H9 (cell line): ENCODE data around the gene CLEC17A. TPM values are rescaled to one million over a fixed set of nuclear protein-coding genes. Genes with fewer than 3 reads are reported as not detected.

ENCODE experiments used
- DNase-seq: peaks from one replicate; pipeline ENCODE4 v3.0.0-alpha.2; 2017
- H2AFZ ChIP-seq: one replicate; pipeline ENCODE4 v1.6.1; 2013; ENCODE audit warnings: mild to moderate bottlenecking, low read length, control low read depth, moderate library complexity
- H2AK5ac ChIP-seq: 2 replicates; pipeline ENCODE4 v1.6.1; 2013; ENCODE audit warnings: low read length, control low read depth, mixed read lengths; ENCODE audit not compliant: insufficient read length
- H2BK120ac ChIP-seq: one replicate; pipeline ENCODE4 v1.6.1; 2013; ENCODE audit warnings: low read depth, mild to moderate bottlenecking, low read length, control low read depth, inconsistent platforms; ENCODE audit not compliant: poor library complexity, severe bottlenecking
- H2BK12ac ChIP-seq: 2 replicates; pipeline ENCODE4 v1.6.1; 2013; ENCODE audit warnings: low read length, control low read depth, mixed read lengths, low read depth; ENCODE audit not compliant: insufficient read length
- H2BK15ac ChIP-seq: 2 replicates; pipeline ENCODE4 v1.6.1; 2013; ENCODE audit warnings: low read depth, low read length, control low read depth
- H2BK20ac ChIP-seq: one replicate; pipeline ENCODE4 v1.6.1; 2013; ENCODE audit warnings: low read depth, mild to moderate bottlenecking, low read length, control low read depth, inconsistent platforms; ENCODE audit not compliant: poor library complexity, severe bottlenecking
- H2BK5ac ChIP-seq: 2 replicates; pipeline ENCODE4 v1.6.1; 2013; ENCODE audit warnings: low read length, control low read depth, mixed read lengths; ENCODE audit not compliant: insufficient read length
- H3K14ac ChIP-seq: 2 replicates; pipeline ENCODE4 v1.6.1; 2013; ENCODE audit warnings: low read length, control low read depth; ENCODE audit not compliant: insufficient read depth
- H3K18ac ChIP-seq: 2 replicates; pipeline ENCODE4 v1.6.1; 2013; ENCODE audit warnings: low read depth, mild to moderate bottlenecking, mixed read lengths, low read length, control low read depth; ENCODE audit not compliant: insufficient read length
- H3K23ac ChIP-seq: 2 replicates; pipeline ENCODE4 v1.6.1; 2013; ENCODE audit warnings: low read length, control low read depth, mixed read lengths, low read depth; ENCODE audit not compliant: insufficient read length
- H3K23me2 ChIP-seq: 2 replicates; pipeline ENCODE4 v1.6.1; 2013; ENCODE audit warnings: low read depth, mild to moderate bottlenecking, mixed read lengths, low read length, control low read depth; ENCODE audit not compliant: insufficient read length, poor library complexity, severe bottlenecking
- H3K27ac ChIP-seq: 2 replicates; pipeline ENCODE4 v1.5.1; 2013; ENCODE audit warnings: low read length, control low read depth, mixed read lengths, low read depth; ENCODE audit not compliant: insufficient read length
- H3K27me3 ChIP-seq: 2 replicates; pipeline ENCODE4 v1.6.1; 2013; ENCODE audit warnings: low read length, control low read depth, inconsistent platforms; ENCODE audit not compliant: insufficient read depth
- H3K4ac ChIP-seq: 2 replicates; pipeline ENCODE4 v1.6.1; 2013; ENCODE audit warnings: low read depth, mild to moderate bottlenecking, control low read depth, inconsistent platforms, low read length, moderate library complexity
- H3K4me1 ChIP-seq: 2 replicates; pipeline ENCODE4 v1.6.1; 2013; ENCODE audit warnings: low read length, control low read depth, inconsistent platforms; ENCODE audit not compliant: insufficient read depth
- H3K4me2 ChIP-seq: 2 replicates; pipeline ENCODE4 v1.6.1; 2013; ENCODE audit warnings: low read length, control low read depth, mixed read lengths; ENCODE audit not compliant: insufficient read length, insufficient read depth
- H3K56ac ChIP-seq: 2 replicates; pipeline ENCODE4 v1.6.1; 2013; ENCODE audit warnings: low read depth, mild to moderate bottlenecking, mixed read lengths, low read length, control low read depth; ENCODE audit not compliant: insufficient read length
- H3K79me1 ChIP-seq: 2 replicates; pipeline ENCODE4 v1.6.1; 2013; ENCODE audit warnings: low read depth, mild to moderate bottlenecking, moderate library complexity, low read length, control low read depth, inconsistent platforms; ENCODE audit not compliant: insufficient read depth, poor library complexity, severe bottlenecking
- H3K79me2 ChIP-seq: 2 replicates; pipeline ENCODE4 v1.6.1; 2013; ENCODE audit warnings: low read length, control low read depth, inconsistent platforms; ENCODE audit not compliant: insufficient read depth
- H3K9ac ChIP-seq: 2 replicates; pipeline ENCODE4 v1.6.1; 2013; ENCODE audit warnings: low read length, control low read depth, mixed read lengths; ENCODE audit not compliant: insufficient read length; ENCODE audit errors: extremely low read depth
- H3K9me3 ChIP-seq: one replicate; pipeline ENCODE4 v1.6.1; 2013; ENCODE audit warnings: low read depth, low read length, inconsistent platforms; ENCODE audit not compliant: control insufficient read depth
- H3T11ph ChIP-seq: one replicate; pipeline ENCODE4 v1.6.1; 2013; ENCODE audit warnings: mild to moderate bottlenecking, low read length, control low read depth, inconsistent platforms
- H4K20me1 ChIP-seq: one replicate; pipeline ENCODE4 v1.6.1; 2013; ENCODE audit not compliant: control insufficient read depth, insufficient read length, insufficient read depth
- H4K5ac ChIP-seq: 2 replicates; pipeline ENCODE4 v1.6.1; 2013; ENCODE audit warnings: low read depth, mild to moderate bottlenecking, mixed read lengths, low read length, control low read depth; ENCODE audit not compliant: insufficient read length
- H4K8ac ChIP-seq: replicated peaks from 2 replicates; pipeline ENCODE4 v1.6.1; 2013; ENCODE audit warnings: low read length, control low read depth, mixed read lengths, low read depth; ENCODE audit not compliant: insufficient read length
- H4K91ac ChIP-seq: 2 replicates; pipeline ENCODE4 v1.6.1; 2013; ENCODE audit warnings: low read depth, mild to moderate bottlenecking, moderate library complexity, mixed read lengths, low read length, control low read depth; ENCODE audit not compliant: insufficient read length
- H3K27ac Mint-ChIP-seq, 3 experiments: 2 replicates in 2 of 3; 3 replicates in 1 of 3; pipeline ENCODE4 v1.8.0; 2020 to 2021; ENCODE audit warnings: mixed read lengths in 3 of 3, mild to moderate bottlenecking in 1 of 3, moderate library complexity in 1 of 3
- H3K27me3 Mint-ChIP-seq: 2 replicates; pipeline ENCODE4 v1.8.0; 2021; ENCODE audit warnings: low read depth, mild to moderate bottlenecking, moderate library complexity, mixed read lengths
- H3K36me3 Mint-ChIP-seq, 3 experiments: 2 replicates in 2 of 3; 3 replicates in 1 of 3; pipeline ENCODE4 v1.8.0; 2020 to 2021; ENCODE audit warnings: low read depth in 3 of 3, mixed read lengths in 3 of 3; ENCODE audit not compliant: insufficient read depth in 1 of 3
- H3K4me1 Mint-ChIP-seq, 2 experiments: 2 replicates each; pipeline ENCODE4 v1.8.0; 2020; ENCODE audit warnings: mixed read lengths in 2 of 2
- H3K4me3 Mint-ChIP-seq, 2 experiments: 2 replicates in 1 of 2; 3 replicates in 1 of 2; pipeline ENCODE4 v1.8.0; 2020 to 2021; ENCODE audit warnings: mild to moderate bottlenecking in 2 of 2, mixed read lengths in 2 of 2, moderate library complexity in 1 of 2
- H3K9me3 Mint-ChIP-seq, 2 experiments: 2 replicates in 1 of 2; 3 replicates in 1 of 2; pipeline ENCODE4 v1.8.0; 2020; ENCODE audit warnings: mild to moderate bottlenecking in 2 of 2, mixed read lengths in 2 of 2, moderate library complexity in 1 of 2
- WGBS: extraction: QIAGEN DNeasy Blood & Tissue Kit; methylation state at CpG from one replicate; pipeline ENCODE4 v1.1.7; 2013; ENCODE audit warnings: missing lambda C conversion rate, low lambda C conversion rate, mixed read lengths; ENCODE audit not compliant: insufficient read length; ENCODE audit errors: extremely low coverage; 5-methylcytosine and 5-hydroxymethylcytosine counted together
- total RNA-seq: library from RNA; stranded (reverse); gene quantifications from 2 replicates; pipeline ENCODE4 v1.2.1, GENCODE V29; 2021
- TF ChIP-seq, protein P1 (sequence below): fragments of 200-600 bp; sonication (generic); conservative IDR thresholded peaks from 3 replicates; pipeline ENCODE4 v1.8.0; 2021; ENCODE audit warnings: antibody characterized with exemption, mild to moderate bottlenecking

Gene CLEC17A
- total RNA-seq, 1 experiment from 2014 or later = not detected

DNA sequence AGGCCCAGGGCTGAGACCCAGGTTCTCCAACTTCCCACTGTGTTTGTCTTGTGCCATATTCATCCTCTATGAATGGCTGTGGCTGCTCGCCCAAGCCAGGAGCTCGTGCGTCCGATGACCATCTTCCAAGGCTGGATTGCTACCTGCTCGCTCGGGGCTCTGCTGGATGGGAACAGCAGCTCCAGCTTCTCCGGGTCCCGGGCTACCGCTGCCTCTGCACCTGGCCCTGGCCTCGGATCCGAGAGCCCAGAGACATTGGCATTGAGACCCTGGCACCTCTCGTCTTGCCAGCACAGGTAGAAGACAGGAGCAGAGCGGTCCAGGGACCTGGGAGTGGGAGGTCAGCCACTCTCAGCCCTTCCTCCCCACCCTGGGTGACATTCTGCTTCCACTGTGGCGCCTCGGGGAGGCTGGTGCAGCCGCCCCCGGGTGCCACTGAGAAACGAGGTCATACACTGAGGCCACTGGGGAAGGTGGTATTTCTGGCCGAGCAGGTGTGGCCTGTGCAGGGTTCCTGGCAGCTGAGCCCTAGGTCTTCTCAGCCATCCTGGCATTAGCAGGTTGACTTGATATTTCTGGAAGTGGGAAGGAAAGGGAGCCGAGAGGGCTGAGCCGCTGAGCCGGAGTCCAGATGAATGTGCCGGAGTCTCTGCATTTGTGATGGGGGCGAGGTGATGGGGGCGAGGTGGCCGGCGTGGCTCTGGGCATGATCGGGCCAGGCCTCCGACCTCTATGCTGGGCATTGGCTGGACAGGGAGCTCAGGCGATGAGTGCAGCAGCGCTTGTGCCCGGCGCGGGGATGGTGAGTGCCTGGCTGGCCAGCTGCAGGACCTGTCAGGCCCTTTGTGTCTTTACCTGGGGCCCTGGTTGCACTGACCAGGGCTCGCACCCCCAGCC lies 29.6 kb upstream of the CLEC17A start:
- H3K27ac Mint-ChIP-seq = peak overlapping the region in 2 of 3 experiments; percentile 44 to 65; a peak in 1 of 7 replicates
- DNase-seq = peak; percentile 27
- H3K79me2 ChIP-seq = no peaks in the 10 kb centered on the region

More for the DNA sequence above, 29.6 kb upstream of the CLEC17A start:
- Histone ChIP-seq H2BK20ac (no peak overlapping the region), H4K20me1 (no peaks in the 10 kb centered on the region), H4K91ac (no peak overlapping the region), H2BK120ac (no peak overlapping the region), H3K4me1 (no peaks in the 10 kb centered on the region), H3K23ac (no peak overlapping the region), H3K4ac (no peak overlapping the region), H3K14ac (no peak overlapping the region), H2AK5ac (no peak overlapping the region), H3K9ac (no peak overlapping the region), H3T11ph (no peak overlapping the region), H2BK15ac (0 out of 2 replicates have a peak overlapping the region, but pooled peaks have one; percentile 10), H2AFZ (no peak overlapping the region), H4K8ac (no peak overlapping the region), H2BK5ac (no peak overlapping the region), H3K27me3 (no peaks in the 10 kb centered on the region), H3K9me3 (no peaks in the 10 kb centered on the region), H4K5ac (no peak overlapping the region), H3K27ac (no peak overlapping the region), H3K23me2 (peaks cover 3% of the 10 kb centered on the region), H3K18ac (no peak overlapping the region), H2BK12ac (no peak overlapping the region), H3K79me1 (peaks cover 2% of the 10 kb centered on the region), H3K56ac (no peak overlapping the region), H3K4me2 (no peak overlapping the region)
- Mint-ChIP-seq H3K27me3 (no peaks in the 10 kb centered on the region), H3K36me3 (peaks cover 2 to 9% (median 7%) of the 10 kb centered on the region in 3 experiments), H3K4me1 (peaks cover 18 to 28% of the 10 kb centered on the region in 2 experiments), H3K9me3 (no peaks in the 10 kb centered on the region), H3K4me3 (no peak overlapping the region)
- TF ChIP-seq, protein P1, sequence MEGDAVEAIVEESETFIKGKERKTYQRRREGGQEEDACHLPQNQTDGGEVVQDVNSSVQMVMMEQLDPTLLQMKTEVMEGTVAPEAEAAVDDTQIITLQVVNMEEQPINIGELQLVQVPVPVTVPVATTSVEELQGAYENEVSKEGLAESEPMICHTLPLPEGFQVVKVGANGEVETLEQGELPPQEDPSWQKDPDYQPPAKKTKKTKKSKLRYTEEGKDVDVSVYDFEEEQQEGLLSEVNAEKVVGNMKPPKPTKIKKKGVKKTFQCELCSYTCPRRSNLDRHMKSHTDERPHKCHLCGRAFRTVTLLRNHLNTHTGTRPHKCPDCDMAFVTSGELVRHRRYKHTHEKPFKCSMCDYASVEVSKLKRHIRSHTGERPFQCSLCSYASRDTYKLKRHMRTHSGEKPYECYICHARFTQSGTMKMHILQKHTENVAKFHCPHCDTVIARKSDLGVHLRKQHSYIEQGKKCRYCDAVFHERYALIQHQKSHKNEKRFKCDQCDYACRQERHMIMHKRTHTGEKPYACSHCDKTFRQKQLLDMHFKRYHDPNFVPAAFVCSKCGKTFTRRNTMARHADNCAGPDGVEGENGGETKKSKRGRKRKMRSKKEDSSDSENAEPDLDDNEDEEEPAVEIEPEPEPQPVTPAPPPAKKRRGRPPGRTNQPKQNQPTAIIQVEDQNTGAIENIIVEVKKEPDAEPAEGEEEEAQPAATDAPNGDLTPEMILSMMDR = no peak
- no CpG with 5 or more reads among the region's 35 CpGs for WGBS
